IPS-18a (cell line): ENCODE measurements around the gene ATP2B2.
"Not testable (repeated sequence)": the region's sequence is repeated elsewhere in the genome, so short reads cannot be mapped to it uniquely, and the experiment has no call there.

Experiments used
- H3K27ac ChIP-seq: one replicate; pipeline ENCODE4 v1.5.1; 2013; ENCODE audit warnings: low read length
- H3K27me3 ChIP-seq: one replicate; pipeline ENCODE4 v1.6.1; 2013; ENCODE audit warnings: mild to moderate bottlenecking, low read length; ENCODE audit not compliant: control insufficient read depth, insufficient read depth
- H3K36me3 ChIP-seq: one replicate; pipeline ENCODE4 v1.6.1; 2013; ENCODE audit warnings: low read depth, low read length; ENCODE audit not compliant: control insufficient read depth
- H3K4me1 ChIP-seq: one replicate; pipeline ENCODE4 v1.6.1; 2013; ENCODE audit warnings: low read depth, low read length; ENCODE audit not compliant: control insufficient read depth
- H3K4me3 ChIP-seq: one replicate; pipeline ENCODE4 v1.5.1; 2013; ENCODE audit warnings: low read length
- H3K9ac ChIP-seq: one replicate; pipeline ENCODE4 v1.6.1; 2013; ENCODE audit warnings: mild to moderate bottlenecking, low read length, moderate library complexity
- H3K9me3 ChIP-seq: one replicate; pipeline ENCODE4 v1.6.1; 2013; ENCODE audit warnings: low read depth, low read length; ENCODE audit not compliant: control insufficient read depth

Gene ATP2B2

GRCh38 chr3:10299679-10300078 is 205.7 kb downstream of the ATP2B2 start:
- H3K27ac ChIP-seq: no peak overlapping the region
- H3K9ac ChIP-seq: no peak overlapping the region
- H3K4me3 ChIP-seq: no peak overlapping the region
- no peaks in the 10 kb centered on the region for H3K9me3 ChIP-seq
- no peaks in the 10 kb centered on the region for H3K4me1 ChIP-seq
- peaks cover 42% of the 10 kb centered on the region for H3K36me3 ChIP-seq
- no peaks in the 10 kb centered on the region for H3K27me3 ChIP-seq

GRCh38 chr3:10299175-10299574 is 206.2 kb downstream of the ATP2B2 start:
- no peak overlapping the region for H3K4me3 ChIP-seq
- no peaks in the 10 kb centered on the region for H3K9me3 ChIP-seq
- H3K27ac ChIP-seq: no peak overlapping the region
- no peaks in the 10 kb centered on the region for H3K27me3 ChIP-seq
- H3K36me3 ChIP-seq: peaks cover 38% of the 10 kb centered on the region
- H3K9ac ChIP-seq: no peak overlapping the region
- H3K4me1 ChIP-seq: no peaks in the 10 kb centered on the region

- H3K4me1 ChIP-seq, H3K27me3 ChIP-seq, H3K9ac ChIP-seq, H3K27ac ChIP-seq, H3K9me3 ChIP-seq, H3K4me3 ChIP-seq: not testable (repeated sequence)
- peaks cover 27% of the 10 kb centered on the region for H3K36me3 ChIP-seq
Measured at GRCh38 chr3:10298064-10298463, 207.3 kb downstream of the ATP2B2 start.

- H3K4me3 ChIP-seq: no peak overlapping the region
- no peak overlapping the region for H3K27ac ChIP-seq
- no peaks in the 10 kb centered on the region for H3K27me3 ChIP-seq
- H3K36me3 ChIP-seq: no peaks in the 10 kb centered on the region
- no peak overlapping the region for H3K9ac ChIP-seq
- no peaks in the 10 kb centered on the region for H3K4me1 ChIP-seq
- no peaks in the 10 kb centered on the region for H3K9me3 ChIP-seq
Measured at GRCh38 chr3:10294030-10294586, 211.3 kb downstream of the ATP2B2 start.

- Histone ChIP-seq H3K9me3 (no peaks in the 10 kb centered on the region), H3K9ac (no peak within 1 kb of the TSS), H3K27ac (no peak within 1 kb of the TSS), H3K36me3 (peaks cover 3% of the 10 kb centered on the region), H3K4me3 (no peak within 1 kb of the TSS), H3K4me1 (no peaks in the 10 kb centered on the region), H3K27me3 (no peaks in the 10 kb centered on the region)
Measured at GRCh38 chr3:10292505-10293419, 212.6 kb downstream of the ATP2B2 start, which contains the start of gene GHRL. Gene GHRL, minus strand, starts transcription at chr3:10292947. Its CDS starts 2,767 bp downstream, at chr3:10290180.

GRCh38 chr3:10291641-10292040 is 213.7 kb downstream of the ATP2B2 start:
- Histone ChIP-seq H3K4me3 (no peak overlapping the region), H3K36me3 (peaks cover 7% of the 10 kb centered on the region), H3K4me1 (peaks cover 9% of the 10 kb centered on the region), H3K27me3 (no peaks in the 10 kb centered on the region), H3K9me3 (no peaks in the 10 kb centered on the region), H3K9ac (no peak overlapping the region), H3K27ac (no peak overlapping the region)

GRCh38 chr3:10290481-10291176 is 214.8 kb downstream of the ATP2B2 start:
- H3K9ac ChIP-seq: no peak overlapping the region
- peaks cover 12% of the 10 kb centered on the region for H3K4me1 ChIP-seq
- no peak overlapping the region for H3K27ac ChIP-seq
- H3K27me3 ChIP-seq: no peaks in the 10 kb centered on the region
- no peak overlapping the region for H3K4me3 ChIP-seq
- peaks cover 7% of the 10 kb centered on the region for H3K36me3 ChIP-seq
- H3K9me3 ChIP-seq: no peaks in the 10 kb centered on the region

- no peaks in the 10 kb centered on the region for H3K9me3 ChIP-seq
- no peak overlapping the region for H3K27ac ChIP-seq
- no peak overlapping the region for H3K9ac ChIP-seq
- peaks cover 7% of the 10 kb centered on the region for H3K36me3 ChIP-seq
- peaks cover 12% of the 10 kb centered on the region for H3K4me1 ChIP-seq
- no peaks in the 10 kb centered on the region for H3K27me3 ChIP-seq
- H3K4me3 ChIP-seq: no peak overlapping the region
Measured at GRCh38 chr3:10289787-10290355, 215.5 kb downstream of the ATP2B2 start.

GRCh38 chr3:10289077-10289476 is 216.3 kb downstream of the ATP2B2 start:
- Histone ChIP-seq H3K9ac (no peak overlapping the region), H3K27me3 (no peaks in the 10 kb centered on the region), H3K4me1 (peaks cover 12% of the 10 kb centered on the region), H3K27ac (no peak overlapping the region), H3K4me3 (no peak overlapping the region), H3K36me3 (peaks cover 7% of the 10 kb centered on the region), H3K9me3 (no peaks in the 10 kb centered on the region)

GRCh38 chr3:10288575-10288960 is 216.8 kb downstream of the ATP2B2 start:
- Histone ChIP-seq H3K4me1 (peaks cover 12% of the 10 kb centered on the region), H3K4me3 (no peak overlapping the region), H3K9ac (no peak overlapping the region), H3K27me3 (no peaks in the 10 kb centered on the region), H3K36me3 (peaks cover 9% of the 10 kb centered on the region), H3K9me3 (no peaks in the 10 kb centered on the region), H3K27ac (no peak overlapping the region)

- Histone ChIP-seq H3K27ac (no peak overlapping the region), H3K9me3 (no peaks in the 10 kb centered on the region), H3K4me3 (no peak overlapping the region), H3K36me3 (peaks cover 14% of the 10 kb centered on the region), H3K4me1 (peaks cover 12% of the 10 kb centered on the region), H3K9ac (no peak overlapping the region), H3K27me3 (no peaks in the 10 kb centered on the region)
Measured at GRCh38 chr3:10287936-10288574, 217.3 kb downstream of the ATP2B2 start.
